GM23338 (cell line): ENCODE results near the gene FUT3. TPM values are rescaled to one million over a fixed set of nuclear protein-coding genes. Genes with fewer than 3 reads are reported as not detected.

Experiments
- CREB1 ChIP-seq: fragments of 250-450 bp; sonication (Bioruptor Pico); IDR thresholded peaks from 2 replicates; pipeline ENCODE4 v1.5.0; 2020; ENCODE audit warnings: low read depth, mild to moderate bottlenecking, moderate library complexity
- CTCF ChIP-seq, 2 experiments: fragments of 200-600 bp in 1 of 2; sonication (generic) in 1 of 2; conservative IDR thresholded peaks; 2 replicates each; pipeline versions ENCODE4 v1.5.1 to v1.6.1; 2016 to 2017; ENCODE audit warnings: antibody characterized with exemption in 2 of 2, low read depth in 2 of 2, mild to moderate bottlenecking in 2 of 2, moderate library complexity in 1 of 2
- EZH2 ChIP-seq: fragments of 200-600 bp; sonication (generic); IDR thresholded peaks from one replicate; pipeline ENCODE4 v1.8.0; 2017; ENCODE audit warnings: antibody characterized with exemption, mild to moderate bottlenecking, low read depth; ENCODE audit not compliant: unreplicated experiment
- JUNB ChIP-seq: IDR thresholded peaks from one replicate; pipeline ENCODE4 v1.6.1; 2016; ENCODE audit warnings: antibody characterized with exemption; ENCODE audit not compliant: unreplicated experiment
- NANOG ChIP-seq: IDR thresholded peaks from 2 replicates; pipeline ENCODE4 v1.6.1; 2016; ENCODE audit warnings: antibody characterized with exemption, borderline replicate concordance
- STAT1 ChIP-seq: IDR thresholded peaks from one replicate; pipeline ENCODE4 v1.6.1; 2016; ENCODE audit warnings: antibody characterized with exemption; ENCODE audit not compliant: unreplicated experiment
- ZNF331 ChIP-seq: fragments of 250-450 bp; sonication (Bioruptor Pico); IDR thresholded peaks from 2 replicates; pipeline ENCODE4 v1.5.0; 2020; ENCODE audit warnings: low read depth, mild to moderate bottlenecking, moderate library complexity
- ZNF462 ChIP-seq: fragments of 250-450 bp; sonication (Bioruptor Pico); IDR thresholded peaks from 2 replicates; pipeline ENCODE4 v1.5.0; 2020; ENCODE audit warnings: mild to moderate bottlenecking, moderate library complexity
- polyA plus RNA-seq: library from polyadenylated mRNA; unstranded; fragments of >200 nt; fragmentation: Nextera tagmentation; extraction: Ambion mirVana; gene quantifications from 2 replicates; pipeline ENCODE4 v1.2.1, GENCODE V29; 2016
- total RNA-seq: library from RNA; depleted of rRNA; stranded (reverse); fragments of >200 nt; shearing (Covaris generic); gene quantifications from 2 replicates; pipeline ENCODE4 v1.2.3, GENCODE V29; 2014

The FUT3 gene
- total and polyA plus RNA-seq, 2 experiments from 2014 or later = 0.45 TPM; not detected in 1

DNA sequence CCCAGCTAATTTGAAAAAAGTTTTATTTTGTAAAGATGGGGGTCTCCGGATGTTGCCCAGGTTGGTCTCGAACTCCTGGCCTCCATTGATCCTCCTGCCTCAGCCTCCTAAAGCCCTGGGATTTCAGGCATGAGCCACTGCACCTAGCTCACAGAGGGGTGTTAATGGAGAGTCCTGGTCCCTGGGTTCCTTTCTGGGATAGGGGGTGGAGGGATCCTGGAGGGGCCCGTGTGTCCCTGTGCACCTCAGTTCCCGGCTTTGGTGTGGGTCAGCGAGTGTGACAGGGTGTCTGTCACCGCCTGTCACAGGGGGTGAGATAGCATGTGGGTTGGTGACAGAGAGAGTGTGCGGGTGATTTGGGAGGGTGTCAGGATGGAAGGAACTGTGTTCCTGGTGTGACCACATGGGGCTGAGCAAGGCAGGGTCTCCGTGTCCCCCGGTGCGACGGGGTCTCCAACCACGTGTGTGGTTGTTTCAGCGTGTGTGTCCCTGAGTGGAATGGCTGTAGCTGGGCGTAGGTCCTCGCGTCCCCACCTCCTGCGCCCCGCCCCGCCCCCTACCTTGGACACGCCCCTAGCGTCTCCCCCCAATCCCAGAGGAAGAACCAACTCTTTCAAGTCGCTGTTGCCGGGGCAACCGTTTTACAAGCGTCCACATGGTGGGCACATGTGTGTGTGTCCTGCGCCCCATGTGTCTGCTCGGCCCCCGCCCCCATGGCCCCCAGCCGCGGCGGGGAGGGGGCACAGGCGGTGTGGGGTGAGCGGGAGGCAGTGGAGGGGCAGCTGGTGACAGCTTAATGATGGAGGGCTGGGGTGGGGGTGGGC lies 49.2 kb downstream of the FUT3 start (continued):
- TF ChIP-seq CTCF (conservative IDR thresholded peaks at IDR 0.05; ENCODE audit: low read depth in 2 of 2) (no peak), EZH2 (no peak), JUNB (no peak), ZNF331 (CRISPR knock-in tag) (no peak), STAT1 (no peak), CREB1 (no peak), ZNF462 (no peak), NANOG (no peak)
